Muscle layer of duodenum (tissue), 2 donors: ENCODE results near the gene STIM1.

Source experiments
- H3K27ac ChIP-seq: one replicate; pipeline ENCODE4 v1.7.0; 2013; ENCODE audit warnings: mild to moderate bottlenecking, low read length
- H3K27me3 ChIP-seq: one replicate; pipeline ENCODE4 v1.7.0; 2013; ENCODE audit warnings: low read depth, mild to moderate bottlenecking, control low read depth, low read length
- H3K36me3 ChIP-seq, 2 donors: one replicate each; pipeline ENCODE4 v1.7.0; 2013; ENCODE audit warnings: low read length in 2 of 2, control low read depth in 1 of 2, mild to moderate bottlenecking in 1 of 2; ENCODE audit not compliant: insufficient read depth in 2 of 2, control insufficient read depth in 1 of 2
- H3K4me1 ChIP-seq, 2 donors: one replicate each; pipeline ENCODE4 v1.7.0; 2013; ENCODE audit warnings: low read length in 2 of 2, mild to moderate bottlenecking in 2 of 2, control low read depth in 1 of 2, moderate library complexity in 1 of 2; ENCODE audit not compliant: insufficient read depth in 2 of 2, control insufficient read depth in 1 of 2
- H3K4me3 ChIP-seq, 2 donors: one replicate each; pipeline ENCODE4 v1.7.0; 2013; ENCODE audit warnings: low read length in 2 of 2, low read depth in 1 of 2, mild to moderate bottlenecking in 1 of 2
- H3K9me3 ChIP-seq, 2 donors: one replicate each; pipeline ENCODE4 v1.7.0; 2013; ENCODE audit warnings: low read length in 2 of 2, control low read depth in 1 of 2, mild to moderate bottlenecking in 1 of 2; ENCODE audit not compliant: control insufficient read depth in 1 of 2
- donor health status: healthy.

STIM1 gene

GRCh38 chr11:4095509-4096230, 240.2 kb downstream of the STIM1 start:
- Histone ChIP-seq H3K9me3 (no peaks in the 10 kb centered on the region), H3K4me1 (peaks cover 9 to 17% of the 10 kb centered on the region in 2 donors), H3K27ac (peak overlapping the region; percentile 88), H3K4me3 (peak overlapping the region; percentile 71 to 84), H3K36me3 (peaks cover 7 to 15% of the 10 kb centered on the region in 2 donors), H3K27me3 (no peaks in the 10 kb centered on the region)

- peaks cover 9 to 17% of the 10 kb centered on the region in 2 donors for H3K4me1 ChIP-seq
- H3K4me3 ChIP-seq: no peak overlapping the region
- no peak overlapping the region for H3K27ac ChIP-seq
- no peaks in the 10 kb centered on the region for H3K27me3 ChIP-seq
- no peaks in the 10 kb centered on the region for H3K9me3 ChIP-seq
- H3K36me3 ChIP-seq: peaks cover 4 to 5% of the 10 kb centered on the region in 2 donors
These were observed 242.7 kb downstream of the STIM1 start for GRCh38 chr11:4098026-4098621.

GRCh38 chr11:4102711-4103110, 247.2 kb downstream of the STIM1 start:
- H3K4me1 ChIP-seq: no peaks in the 10 kb centered on the region
- H3K36me3 ChIP-seq: peaks cover 21% of the 10 kb centered on the region in 2 donors
- no peaks in the 10 kb centered on the region for H3K9me3 ChIP-seq
- no peak overlapping the region for H3K4me3 ChIP-seq
- no peak overlapping the region for H3K27ac ChIP-seq
- H3K27me3 ChIP-seq: no peaks in the 10 kb centered on the region

- Histone ChIP-seq H3K36me3 (peaks cover 25 to 27% of the 10 kb centered on the region in 2 donors), H3K9me3 (no peaks in the 10 kb centered on the region), H3K4me3 (no peak overlapping the region), H3K27me3 (no peaks in the 10 kb centered on the region), H3K4me1 (no peaks in the 10 kb centered on the region), H3K27ac (no peak overlapping the region)
These were observed 247.8 kb downstream of the STIM1 start for GRCh38 chr11:4103269-4103668.

GRCh38 chr11:4105916-4106315, 250.5 kb downstream of the STIM1 start:
- Histone ChIP-seq H3K4me3 (no peak overlapping the region), H3K27ac (no peak overlapping the region), H3K36me3 (peaks cover 27 to 30% of the 10 kb centered on the region in 2 donors), H3K27me3 (no peaks in the 10 kb centered on the region), H3K4me1 (no peaks in the 10 kb centered on the region), H3K9me3 (no peaks in the 10 kb centered on the region)

- H3K27ac ChIP-seq: no peak overlapping the region
- H3K9me3 ChIP-seq: no peaks in the 10 kb centered on the region
- peaks cover 31 to 40% of the 10 kb centered on the region in 2 donors for H3K36me3 ChIP-seq
- no peaks in the 10 kb centered on the region for H3K27me3 ChIP-seq
- no peak overlapping the region for H3K4me3 ChIP-seq
- no peaks in the 10 kb centered on the region for H3K4me1 ChIP-seq
These were observed 256.4 kb downstream of the STIM1 start for GRCh38 chr11:4111834-4112233.

- H3K9me3 ChIP-seq: no peaks in the 10 kb centered on the region
- H3K27ac ChIP-seq: no peak overlapping the region
- H3K27me3 ChIP-seq: no peaks in the 10 kb centered on the region
- H3K36me3 ChIP-seq: peaks cover 31 to 35% of the 10 kb centered on the region in 2 donors
- no peaks in the 10 kb centered on the region for H3K4me1 ChIP-seq
- no peak overlapping the region for H3K4me3 ChIP-seq
These were observed 259.7 kb downstream of the STIM1 start for GRCh38 chr11:4115128-4115527.

- Histone ChIP-seq H3K4me3 (no peak overlapping the region), H3K9me3 (no peaks in the 10 kb centered on the region), H3K36me3 (peaks cover 28 to 43% of the 10 kb centered on the region in 2 donors), H3K27me3 (no peaks in the 10 kb centered on the region), H3K4me1 (no peaks in the 10 kb centered on the region), H3K27ac (no peak overlapping the region)
These were observed 262.6 kb downstream of the STIM1 start for GRCh38 chr11:4118107-4118506.

GRCh38 chr11:4123218-4123617, 267.8 kb downstream of the STIM1 start:
- no peaks in the 10 kb centered on the region for H3K9me3 ChIP-seq
- no peaks in the 10 kb centered on the region for H3K4me1 ChIP-seq
- H3K4me3 ChIP-seq: no peak overlapping the region
- H3K27me3 ChIP-seq: no peaks in the 10 kb centered on the region
- H3K36me3 ChIP-seq: peaks cover 60 to 78% of the 10 kb centered on the region in 2 donors
- H3K27ac ChIP-seq: no peak overlapping the region

GRCh38 chr11:4125141-4125540, 269.7 kb downstream of the STIM1 start:
- Histone ChIP-seq H3K4me3 (no peak overlapping the region), H3K27me3 (no peaks in the 10 kb centered on the region), H3K9me3 (no peaks in the 10 kb centered on the region), H3K36me3 (peaks cover 46 to 69% of the 10 kb centered on the region in 2 donors), H3K4me1 (no peaks in the 10 kb centered on the region), H3K27ac (no peak overlapping the region)

GRCh38 chr11:4127357-4127756, 271.9 kb downstream of the STIM1 start:
- no peak overlapping the region for H3K27ac ChIP-seq
- H3K27me3 ChIP-seq: no peaks in the 10 kb centered on the region
- peaks cover 45 to 59% of the 10 kb centered on the region in 2 donors for H3K36me3 ChIP-seq
- H3K4me1 ChIP-seq: no peaks in the 10 kb centered on the region
- H3K4me3 ChIP-seq: no peak overlapping the region
- no peaks in the 10 kb centered on the region for H3K9me3 ChIP-seq
